Esophagus squamous epithelium (tissue), 5 donors: ENCODE results near the gene GALK1. TPM values are rescaled to one million over a fixed set of nuclear protein-coding genes. Genes with fewer than 3 reads are reported as not detected.
A peak's percentile ranks its signal among the peaks of the same experiment; 100 is the strongest.

Source experiments
- DNase-seq: peaks from one replicate; lab custom pipeline; 2025; lab: John Stamatoyannopoulos, UW
- H3K27ac ChIP-seq, 4 donors: fragments of 200-600 bp; sonication (generic); one replicate each; pipeline ENCODE4 v1.5.1; 2016 to 2019; ENCODE audit warnings: mild to moderate bottlenecking in 1 of 4
- H3K27me3 ChIP-seq, 4 donors: fragments of 200-600 bp; sonication (generic); 1 replicate in 3 of 4; 2 replicates in 1 of 4; pipeline versions ENCODE4 v1.5.1 to v1.6.0; 2017 to 2021; ENCODE audit warnings: antibody characterized with exemption in 1 of 4
- H3K36me3 ChIP-seq, 3 donors: fragments of 200-600 bp; sonication (generic); one replicate each; pipeline ENCODE4 v1.5.1; 2016 to 2019
- H3K4me1 ChIP-seq, 3 donors: fragments of 200-600 bp; sonication (generic); one replicate each; pipeline ENCODE4 v1.5.1; 2017 to 2019
- H3K4me3 ChIP-seq, 4 donors: fragments of 200-600 bp; sonication (generic); 1 replicate in 3 of 4; 2 replicates in 1 of 4; pipeline ENCODE4 v1.5.1; 2016 to 2019; ENCODE audit warnings: mild to moderate bottlenecking in 2 of 4, moderate library complexity in 1 of 4
- H3K9me3 ChIP-seq, 3 donors: fragments of 200-600 bp; sonication (generic); one replicate each; pipeline ENCODE4 v1.5.1; 2016 to 2019
- POLR2A ChIP-seq, 4 donors: fragments of 450-650 bp; IDR thresholded peaks; one replicate each; pipeline ENCODE4 v1.6.1; 2017; ENCODE audit warnings: antibody characterized with exemption in 4 of 4, mild to moderate bottlenecking in 4 of 4, moderate library complexity in 3 of 4
- WGBS, 2 donors: methylation state at CpG; one replicate each; pipeline ENCODE4 v1.1.5; 2018; 5-methylcytosine and 5-hydroxymethylcytosine counted together
- intact Hi-C: fragments of 100-400 bp; cut with DNase I; formaldehyde crosslinking; loops from one replicate; pipeline ENCODE4 v1.15.0; 2022
- total RNA-seq, 4 donors: library from RNA; depleted of rRNA; stranded (reverse); fragments of >200 nt; gene quantifications; one replicate each; pipeline ENCODE4 v1.1.0, GENCODE V29; 2016
- TF ChIP-seq, protein P1 (sequence below), 6 experiments: fragments of 450-650 bp in 4 of 6; fragments of 200-600 bp in 2 of 6; sonication (generic) in 2 of 6; IDR thresholded peaks; one replicate each; pipeline ENCODE4 v1.5.1; 2016 to 2019; ENCODE audit warnings: antibody characterized with exemption in 6 of 6, mild to moderate bottlenecking in 4 of 6, moderate library complexity in 4 of 6
- donor health status: DM: yes; HTN: yes; CAD: no.

GALK1 gene
- total RNA-seq, 4 donors from 2014 or later, result 16.4 to 30.9 (median 20.2) TPM

DNA sequence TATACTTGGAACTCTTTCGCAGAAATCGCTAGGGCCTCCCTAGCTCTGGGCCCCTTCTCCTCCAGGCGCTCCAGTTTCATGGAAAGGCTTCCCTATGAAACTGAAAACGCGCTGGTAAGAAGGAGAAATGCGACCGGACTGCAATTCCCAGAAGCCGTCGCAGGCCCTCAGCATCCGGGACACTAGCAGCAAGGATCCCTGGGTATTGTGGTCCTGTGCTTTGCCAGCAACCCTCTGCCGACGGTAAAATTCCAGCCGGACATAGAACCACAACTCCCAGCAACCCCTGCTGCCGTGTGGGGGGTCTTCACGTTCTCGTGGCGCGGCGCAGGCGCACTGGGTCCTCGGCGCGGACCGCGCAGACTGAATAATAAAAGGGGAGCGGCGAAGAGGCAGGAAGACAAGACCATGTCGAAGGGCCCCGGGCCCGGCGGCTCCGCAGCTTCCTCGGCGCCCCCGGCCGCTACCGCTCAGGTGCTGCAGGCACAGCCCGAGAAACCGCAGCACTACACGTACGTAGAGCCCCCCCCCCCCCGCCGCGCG is 19.6 kb upstream of the GALK1 start, which contains the start of gene UNK:
TSS of gene UNK (plus strand) at position 334 of the 543 bp plus-strand sequence. CDS start at position 409, 75 bp downstream.
- Histone ChIP-seq H3K4me1 (peaks cover 29 to 87% (median 44%) of the 10 kb centered on the region in 3 donors), H3K4me3 (peak within 1 kb of the TSS; percentile 58 to 94 (median 68)), H3K27ac (peak within 1 kb of the TSS; percentile 97 to 100 (median 98)), H3K9me3 (no peaks in the 10 kb centered on the region), H3K27me3 (no peaks in the 10 kb centered on the region), H3K36me3 (no peaks in the 10 kb centered on the region)
- 0% methylated on average over 18 to 28 of the region's 45 CpGs for WGBS, 2 donors
- peak; percentile 90 for DNase-seq
- intact Hi-C loops, result no loop called here
- TF ChIP-seq, protein P1, sequence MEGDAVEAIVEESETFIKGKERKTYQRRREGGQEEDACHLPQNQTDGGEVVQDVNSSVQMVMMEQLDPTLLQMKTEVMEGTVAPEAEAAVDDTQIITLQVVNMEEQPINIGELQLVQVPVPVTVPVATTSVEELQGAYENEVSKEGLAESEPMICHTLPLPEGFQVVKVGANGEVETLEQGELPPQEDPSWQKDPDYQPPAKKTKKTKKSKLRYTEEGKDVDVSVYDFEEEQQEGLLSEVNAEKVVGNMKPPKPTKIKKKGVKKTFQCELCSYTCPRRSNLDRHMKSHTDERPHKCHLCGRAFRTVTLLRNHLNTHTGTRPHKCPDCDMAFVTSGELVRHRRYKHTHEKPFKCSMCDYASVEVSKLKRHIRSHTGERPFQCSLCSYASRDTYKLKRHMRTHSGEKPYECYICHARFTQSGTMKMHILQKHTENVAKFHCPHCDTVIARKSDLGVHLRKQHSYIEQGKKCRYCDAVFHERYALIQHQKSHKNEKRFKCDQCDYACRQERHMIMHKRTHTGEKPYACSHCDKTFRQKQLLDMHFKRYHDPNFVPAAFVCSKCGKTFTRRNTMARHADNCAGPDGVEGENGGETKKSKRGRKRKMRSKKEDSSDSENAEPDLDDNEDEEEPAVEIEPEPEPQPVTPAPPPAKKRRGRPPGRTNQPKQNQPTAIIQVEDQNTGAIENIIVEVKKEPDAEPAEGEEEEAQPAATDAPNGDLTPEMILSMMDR (IDR thresholded peaks at IDR 0.05), result peak in 4 of 6 experiments; percentile 9 to 54 (median 14)
- TF ChIP-seq POLR2A (IDR thresholded peaks at IDR 0.05), result peak in 2 of 4 donors; percentile 7 to 84

- Histone ChIP-seq H3K4me3 (peak overlapping the region; percentile 58 to 94 (median 68)), H3K36me3 (peaks cover 0 to 1% (median 1%) of the 10 kb centered on the region in 3 donors), H3K27me3 (no peaks in the 10 kb centered on the region), H3K27ac (peak overlapping the region; percentile 97 to 100 (median 98)), H3K4me1 (peaks cover 29 to 81% (median 44%) of the 10 kb centered on the region in 3 donors), H3K9me3 (no peaks in the 10 kb centered on the region)
- intact Hi-C loops, result no loop called here
- WGBS, 2 donors, result 23 to 35% methylated on average over 8 to 20 of the region's 20 CpGs
- no peak for DNase-seq
- no peak for TF ChIP-seq POLR2A (IDR thresholded peaks at IDR 0.05)
- TF ChIP-seq, protein P1 (IDR thresholded peaks at IDR 0.05), result no peak
Measured at GRCh38 chr17:75783803-75784472, 18.9 kb upstream of the GALK1 start.

- Histone ChIP-seq H3K9me3 (no peaks in the 10 kb centered on the region), H3K27me3 (no peaks in the 10 kb centered on the region), H3K4me3 (peak overlapping the region in 3 of 4 donors; percentile 13 to 39 (median 27)), H3K4me1 (peaks cover 29 to 75% (median 44%) of the 10 kb centered on the region in 3 donors), H3K36me3 (peaks cover 0 to 8% (median 8%) of the 10 kb centered on the region in 3 donors), H3K27ac (peak overlapping the region; percentile 97 to 100 (median 98))
- intact Hi-C loops, result no loop called here
- DNase-seq, result no peak
- peak in 1 of 4 donors; percentile 35 for TF ChIP-seq POLR2A (IDR thresholded peaks at IDR 0.05)
- TF ChIP-seq, protein P1 (IDR thresholded peaks at IDR 0.05), result peak; percentile 72 to 92 (median 80)
- 0 to 6% methylated on average over 6 of the region's 6 CpGs for WGBS, 2 donors
Measured at GRCh38 chr17:75783069-75783783, 18.2 kb upstream of the GALK1 start.

GRCh38 chr17:75779987-75780889 is 15.2 kb upstream of the GALK1 start:
- DNase-seq, result no peak
- Histone ChIP-seq H3K36me3 (peaks cover 0 to 37% (median 14%) of the 10 kb centered on the region in 3 donors), H3K4me3 (peak overlapping the region in 1 of 4 donors; percentile 64), H3K27ac (peak overlapping the region; percentile 50 to 99 (median 96)), H3K9me3 (no peaks in the 10 kb centered on the region), H3K27me3 (no peaks in the 10 kb centered on the region), H3K4me1 (peaks cover 36 to 75% (median 37%) of the 10 kb centered on the region in 3 donors)
- intact Hi-C loops, result no loop called here
- TF ChIP-seq, protein P1 (IDR thresholded peaks at IDR 0.05), result no peak
- no peak for TF ChIP-seq POLR2A (IDR thresholded peaks at IDR 0.05)
- WGBS, 2 donors, result 21% methylated on average over 5 of the region's 5 CpGs
